Choroid plexus epithelial cell (primary cell): ENCODE measurements around the gene BSG.

Source experiments
- DNase-seq: peaks from one replicate; pipeline ENCODE4 v3.0.0-alpha.2; 2010; ENCODE audit warnings: low read depth
- H3K4me3 ChIP-seq: 2 replicates; pipeline ENCODE4 v1.5.1; 2011; ENCODE audit warnings: low read depth, mild to moderate bottlenecking, control low read depth, low read length, moderate library complexity
- CTCF ChIP-seq: conservative IDR thresholded peaks from 2 replicates; pipeline ENCODE4 v1.5.1; 2011; ENCODE audit warnings: low read depth, mild to moderate bottlenecking, control low read depth, inconsistent platforms, low read length, moderate library complexity

Gene BSG

GRCh38 chr19:579842-580155 is 7.4 kb downstream of the BSG start:
- no peak overlapping the region for H3K4me3 ChIP-seq
- DNase-seq = no peak
- no peak for TF ChIP-seq CTCF

- no peak for TF ChIP-seq CTCF
Measured at GRCh38 chr19:580274-580835, 8.0 kb downstream of the BSG start.

DNA sequence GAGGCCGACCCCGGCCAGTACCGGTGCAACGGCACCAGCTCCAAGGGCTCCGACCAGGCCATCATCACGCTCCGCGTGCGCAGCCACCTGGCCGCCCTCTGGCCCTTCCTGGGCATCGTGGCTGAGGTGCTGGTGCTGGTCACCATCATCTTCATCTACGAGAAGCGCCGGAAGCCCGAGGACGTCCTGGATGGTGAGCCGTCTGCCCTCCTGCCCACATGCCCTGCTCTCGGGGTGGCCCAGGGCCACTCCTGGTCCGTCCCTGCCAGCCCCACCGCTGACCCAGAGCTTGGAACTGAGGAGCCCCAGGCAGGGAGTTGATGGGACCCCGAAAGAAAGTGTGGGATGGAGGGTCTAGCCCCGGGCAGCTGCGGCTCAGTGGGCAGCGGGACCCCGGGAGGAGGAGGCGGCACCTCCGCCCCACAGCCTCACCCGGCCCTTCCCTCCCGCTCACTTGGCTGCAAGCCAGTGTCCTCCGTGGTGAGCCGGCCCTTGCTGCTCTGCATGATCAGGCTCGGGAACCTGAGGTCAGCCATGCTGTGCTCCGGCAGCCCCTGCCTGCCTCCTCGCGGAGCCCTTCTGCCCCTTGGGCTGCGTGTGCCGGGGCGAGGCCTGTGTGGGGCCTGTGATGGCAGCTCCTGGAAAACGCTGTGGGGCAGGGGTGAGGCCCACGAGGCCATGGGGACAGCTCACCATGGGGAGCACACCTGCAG is 9.2 kb downstream of the BSG start:
- no peak for DNase-seq
- no peak for TF ChIP-seq CTCF
- no peak overlapping the region for H3K4me3 ChIP-seq

More at GRCh38 chr19:580274-580835, 8.0 kb downstream of the BSG start:
- H3K4me3 ChIP-seq = no peak overlapping the region
- DNase-seq = no peak

DNA sequence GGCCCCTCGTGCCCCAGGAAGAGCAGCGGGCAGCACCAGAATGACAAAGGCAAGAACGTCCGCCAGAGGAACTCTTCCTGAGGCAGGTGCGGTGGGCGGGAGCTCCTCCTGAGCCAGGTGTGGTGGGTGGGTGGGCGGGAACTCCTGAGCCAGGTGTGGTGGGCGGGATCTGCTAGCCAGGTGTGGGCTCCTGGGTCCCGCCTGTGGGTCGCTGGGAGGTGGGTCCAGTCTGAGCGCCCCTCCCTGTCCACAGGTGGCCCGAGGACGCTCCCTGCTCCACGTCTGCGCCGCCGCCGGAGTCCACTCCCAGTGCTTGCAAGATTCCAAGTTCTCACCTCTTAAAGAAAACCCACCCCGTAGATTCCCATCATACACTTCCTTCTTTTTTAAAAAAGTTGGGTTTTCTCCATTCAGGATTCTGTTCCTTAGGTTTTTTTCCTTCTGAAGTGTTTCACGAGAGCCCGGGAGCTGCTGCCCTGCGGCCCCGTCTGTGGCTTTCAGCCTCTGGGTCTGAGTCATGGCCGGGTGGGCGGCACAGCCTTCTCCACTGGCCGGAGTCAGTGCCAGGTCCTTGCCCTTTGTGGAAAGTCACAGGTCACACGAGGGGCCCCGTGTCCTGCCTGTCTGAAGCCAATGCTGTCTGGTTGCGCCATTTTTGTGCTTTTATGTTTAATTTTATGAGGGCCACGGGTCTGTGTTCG is 10.3 kb downstream of the BSG start:
- TF ChIP-seq CTCF = no peak
- H3K4me3 ChIP-seq = no peak overlapping the region

DNA sequence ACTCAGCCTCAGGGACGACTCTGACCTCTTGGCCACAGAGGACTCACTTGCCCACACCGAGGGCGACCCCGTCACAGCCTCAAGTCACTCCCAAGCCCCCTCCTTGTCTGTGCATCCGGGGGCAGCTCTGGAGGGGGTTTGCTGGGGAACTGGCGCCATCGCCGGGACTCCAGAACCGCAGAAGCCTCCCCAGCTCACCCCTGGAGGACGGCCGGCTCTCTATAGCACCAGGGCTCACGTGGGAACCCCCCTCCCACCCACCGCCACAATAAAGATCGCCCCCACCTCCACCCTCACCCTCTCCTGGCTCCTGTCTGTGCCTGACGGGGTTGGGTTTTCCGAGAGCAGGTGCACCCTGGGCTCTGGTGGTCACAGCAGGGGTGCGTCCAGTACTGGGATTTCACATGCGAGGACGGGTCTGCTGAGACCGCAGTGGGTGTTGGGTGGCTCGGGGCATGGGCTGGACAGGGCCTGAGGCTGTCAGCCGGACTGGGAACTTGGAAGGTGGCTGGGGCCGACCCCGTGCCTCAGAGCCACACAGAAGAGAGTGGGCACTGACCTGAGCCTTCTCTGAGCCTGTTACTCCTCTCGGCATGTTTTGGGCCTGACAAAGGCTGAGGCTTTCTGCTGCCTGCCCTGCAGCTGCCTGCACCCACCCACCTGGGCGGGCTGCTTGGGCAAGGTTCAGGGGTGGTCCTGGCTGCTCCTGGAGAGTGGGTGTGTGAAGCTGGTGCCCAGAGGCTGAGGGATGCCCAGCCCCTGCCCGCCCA is 11.0 kb downstream of the BSG start:
- no peak overlapping the region for H3K4me3 ChIP-seq
- no peak for TF ChIP-seq CTCF
- no peak for DNase-seq

More for the DNA sequence above, 10.3 kb downstream of the BSG start:
- DNase-seq = peak; percentile 38

- TF ChIP-seq CTCF = no peak
- DNase-seq = no peak
- H3K4me3 ChIP-seq = no peak overlapping the region
Measured at GRCh38 chr19:583968-584239, 11.5 kb downstream of the BSG start.
